Vagina (tissue), 2 donors: Measurements from ENCODE around the gene KIF19. TPM values are rescaled to one million over a fixed set of nuclear protein-coding genes. Genes with fewer than 3 reads are reported as not detected.

Source experiments
- DNase-seq, 2 donors: peaks; one replicate each; pipeline ENCODE4 v3.0.0-alpha.2; 2017; ENCODE audit errors: extremely low spot score in 2 of 2
- H3K27ac ChIP-seq: fragments of 200-600 bp; sonication (generic); one replicate; pipeline ENCODE4 v1.5.1; 2019
- H3K27me3 ChIP-seq: fragments of 200-600 bp; sonication (generic); one replicate; pipeline ENCODE4 v1.5.1; 2019
- H3K36me3 ChIP-seq, 2 donors: fragments of 200-600 bp; sonication (generic); one replicate each; pipeline ENCODE4 v1.5.1; 2017 to 2019
- H3K4me1 ChIP-seq: fragments of 200-600 bp; sonication (generic); one replicate; pipeline ENCODE4 v1.5.1; 2019
- H3K4me3 ChIP-seq, 2 donors: fragments of 200-600 bp; sonication (generic); 1 replicate in 1 of 2; 2 replicates in 1 of 2; pipeline ENCODE4 v1.5.1; 2016 to 2019
- H3K9me3 ChIP-seq: fragments of 200-600 bp; sonication (generic); one replicate; pipeline ENCODE4 v1.5.1; 2019
- CTCF ChIP-seq, 3 experiments: fragments of 450-650 bp in 2 of 3; fragments of 200-600 bp in 1 of 3; sonication (generic) in 1 of 3; IDR thresholded peaks; one replicate each; pipeline ENCODE4 v1.5.1; 2017 to 2019; ENCODE audit warnings: antibody characterized with exemption in 3 of 3, mild to moderate bottlenecking in 2 of 3, moderate library complexity in 2 of 3
- POLR2A ChIP-seq, 2 donors: fragments of 450-650 bp; IDR thresholded peaks; one replicate each; pipeline ENCODE4 v1.6.1; 2017; ENCODE audit warnings: antibody characterized with exemption in 2 of 2, mild to moderate bottlenecking in 2 of 2, moderate library complexity in 2 of 2
- POLR2AphosphoS5 ChIP-seq, 2 donors: sonication (generic); formaldehyde crosslinking; IDR thresholded peaks; one replicate each; pipeline ENCODE4 v1.9.0; 2017; ENCODE audit warnings: antibody characterized with exemption in 2 of 2, mild to moderate bottlenecking in 2 of 2, low read depth in 1 of 2; ENCODE audit not compliant: insufficient read depth in 1 of 2
- intact Hi-C: fragments of 100-400 bp; cut with DNase I; formaldehyde crosslinking; loops from one replicate; pipeline ENCODE4 v1.15.1; 2023
- total RNA-seq: library from RNA; depleted of rRNA; stranded (reverse); fragments of >200 nt; gene quantifications from one replicate; pipeline ENCODE4 v1.2.3, GENCODE V29; 2016

KIF19 gene
- total RNA-seq, 1 donor from 2014 or later = 5.6 TPM

GRCh38 chr17:74328487-74328886, 2.5 kb downstream of the KIF19 start:
- Histone ChIP-seq H3K27me3 (no peaks in the 10 kb centered on the region), H3K27ac (no peak overlapping the region), H3K4me1 (peaks cover 20% of the 10 kb centered on the region), H3K4me3 (no peak overlapping the region), H3K9me3 (no peaks in the 10 kb centered on the region), H3K36me3 (no peaks in the 10 kb centered on the region)
- intact Hi-C loops = no loop called here
- no peak for TF ChIP-seq POLR2A (IDR thresholded peaks at IDR 0.05)
- TF ChIP-seq CTCF (IDR thresholded peaks at IDR 0.05) = no peak
- TF ChIP-seq POLR2AphosphoS5 (IDR thresholded peaks at IDR 0.05; ENCODE audit: insufficient read depth in 1 of 2, low read depth in 1 of 2) = no peak
- DNase-seq = no peak

- Histone ChIP-seq H3K4me3 (no peak overlapping the region), H3K9me3 (no peaks in the 10 kb centered on the region), H3K27me3 (no peaks in the 10 kb centered on the region), H3K4me1 (peaks cover 20% of the 10 kb centered on the region), H3K27ac (no peak overlapping the region), H3K36me3 (no peaks in the 10 kb centered on the region)
- intact Hi-C loops = no loop called here
- TF ChIP-seq CTCF (IDR thresholded peaks at IDR 0.05) = no peak
- no peak for TF ChIP-seq POLR2AphosphoS5 (IDR thresholded peaks at IDR 0.05; ENCODE audit: insufficient read depth in 1 of 2, low read depth in 1 of 2)
- TF ChIP-seq POLR2A (IDR thresholded peaks at IDR 0.05) = no peak
- no peak for DNase-seq
Measured at GRCh38 chr17:74329378-74329777, 3.4 kb downstream of the KIF19 start.

- H3K36me3 ChIP-seq = no peaks in the 10 kb centered on the region
- no peaks in the 10 kb centered on the region for H3K27me3 ChIP-seq
- intact Hi-C loops = no loop called here
- H3K4me1 ChIP-seq = peaks cover 17% of the 10 kb centered on the region
- no peak overlapping the region for H3K27ac ChIP-seq
- DNase-seq = no peak
- TF ChIP-seq POLR2AphosphoS5 (IDR thresholded peaks at IDR 0.05; ENCODE audit: insufficient read depth in 1 of 2, low read depth in 1 of 2) (no peak), CTCF (IDR thresholded peaks at IDR 0.05) (no peak), POLR2A (IDR thresholded peaks at IDR 0.05) (no peak)
- H3K9me3 ChIP-seq = no peaks in the 10 kb centered on the region
- H3K4me3 ChIP-seq = no peak overlapping the region
Measured at GRCh38 chr17:74330446-74330845, 4.4 kb downstream of the KIF19 start.

GRCh38 chr17:74332017-74332650, 6.1 kb downstream of the KIF19 start:
- no peaks in the 10 kb centered on the region for H3K9me3 ChIP-seq
- intact Hi-C loops = no loop called here
- no peak overlapping the region for H3K4me3 ChIP-seq
- H3K4me1 ChIP-seq = peaks cover under 1% of the 10 kb centered on the region
- no peaks in the 10 kb centered on the region for H3K27me3 ChIP-seq
- no peaks in the 10 kb centered on the region for H3K36me3 ChIP-seq
- no peak for DNase-seq
- TF ChIP-seq POLR2AphosphoS5 (IDR thresholded peaks at IDR 0.05; ENCODE audit: insufficient read depth in 1 of 2, low read depth in 1 of 2) (no peak), CTCF (IDR thresholded peaks at IDR 0.05) (no peak), POLR2A (IDR thresholded peaks at IDR 0.05) (no peak)
- no peak overlapping the region for H3K27ac ChIP-seq

- Histone ChIP-seq H3K9me3 (no peaks in the 10 kb centered on the region), H3K27ac (no peak overlapping the region), H3K4me1 (no peaks in the 10 kb centered on the region), H3K4me3 (no peak overlapping the region), H3K27me3 (no peaks in the 10 kb centered on the region), H3K36me3 (no peaks in the 10 kb centered on the region)
- intact Hi-C loops = no loop called here
- no peak for DNase-seq
- TF ChIP-seq POLR2AphosphoS5 (IDR thresholded peaks at IDR 0.05; ENCODE audit: insufficient read depth in 1 of 2, low read depth in 1 of 2) (no peak), POLR2A (IDR thresholded peaks at IDR 0.05) (no peak), CTCF (IDR thresholded peaks at IDR 0.05) (no peak)
Measured at GRCh38 chr17:74332763-74333283, 6.8 kb downstream of the KIF19 start.
